EH (cell line): ENCODE measurements around the gene TENM3.

Experiments
- DNase-seq: peaks from one replicate; pipeline ENCODE4 v3.0.0-alpha.2; 2015; ENCODE audit warnings: low read depth

The TENM3 gene

DNA sequence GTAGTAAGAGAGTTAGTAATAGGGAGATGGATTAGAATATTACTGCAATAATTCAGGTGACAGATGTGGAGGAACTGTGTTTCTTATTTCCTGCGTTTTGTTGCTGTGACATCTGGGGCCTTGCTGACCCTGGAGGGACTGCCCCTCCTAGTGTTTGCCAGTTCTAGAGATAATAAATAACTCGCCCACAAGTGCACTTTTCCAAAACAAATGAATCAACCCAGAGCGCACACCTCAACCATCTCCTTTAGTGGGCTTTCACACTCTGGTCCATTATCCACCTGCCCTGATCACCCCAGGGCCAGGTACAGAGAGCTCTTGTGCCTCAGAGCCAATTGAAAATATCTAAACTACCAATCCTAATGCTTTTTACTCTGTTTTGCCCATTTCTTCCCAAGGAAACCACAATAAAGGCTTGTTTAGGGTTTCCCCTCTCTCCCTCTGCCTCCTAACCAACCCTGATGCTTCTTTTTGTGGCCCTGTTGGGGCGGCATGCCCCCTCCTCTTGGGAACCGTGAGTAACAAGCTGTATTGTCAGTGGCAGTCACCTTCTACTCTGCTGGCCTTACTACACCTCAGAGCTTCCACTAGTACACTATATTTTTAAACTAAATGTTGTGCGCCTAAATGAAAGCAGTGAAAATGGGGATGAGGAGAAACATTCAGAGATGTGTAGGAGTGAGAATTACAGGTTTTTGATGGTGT lies 270.5 kb downstream of the TENM3 start:
- DNase-seq, result no peak

DNA sequence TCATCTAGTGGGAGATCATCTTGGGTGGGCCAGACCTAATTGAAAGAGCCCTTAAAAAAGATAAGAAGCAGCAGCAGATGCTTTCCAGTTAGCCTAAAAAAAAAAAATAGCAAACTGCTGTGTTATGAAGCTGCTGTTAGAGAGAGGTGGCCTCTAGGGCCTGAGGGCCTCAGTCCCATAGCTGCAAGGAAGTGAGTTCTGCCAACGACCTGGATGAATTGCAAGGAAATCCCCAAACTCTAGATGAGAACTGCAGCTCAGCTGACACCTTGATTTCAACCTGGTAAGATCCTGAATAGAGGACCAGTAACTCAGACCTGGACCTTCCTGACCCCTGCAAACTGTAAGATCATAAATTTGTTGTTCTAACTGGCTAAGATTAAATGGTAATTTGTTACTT lies 275.2 kb downstream of the TENM3 start:
- no peak for DNase-seq

DNA sequence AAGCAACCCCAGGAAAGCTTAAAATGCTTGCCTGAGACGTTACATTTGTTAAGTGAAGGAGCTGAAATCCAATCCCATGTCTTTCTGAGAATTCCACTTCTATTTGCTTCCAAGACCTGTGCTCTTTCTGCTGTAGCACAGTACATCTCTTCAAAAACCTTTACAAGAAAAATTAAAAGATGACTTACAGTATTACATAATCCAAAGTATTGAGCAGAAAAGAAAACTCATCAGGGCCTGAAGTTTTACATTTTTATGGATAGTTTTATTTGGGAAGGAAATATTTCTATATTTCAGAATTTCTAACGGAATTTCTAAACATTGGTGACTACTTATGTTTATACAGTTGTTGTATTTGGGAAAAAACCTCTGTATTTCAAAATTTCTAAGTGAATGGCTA lies 276.3 kb downstream of the TENM3 start:
- no peak for DNase-seq

DNA sequence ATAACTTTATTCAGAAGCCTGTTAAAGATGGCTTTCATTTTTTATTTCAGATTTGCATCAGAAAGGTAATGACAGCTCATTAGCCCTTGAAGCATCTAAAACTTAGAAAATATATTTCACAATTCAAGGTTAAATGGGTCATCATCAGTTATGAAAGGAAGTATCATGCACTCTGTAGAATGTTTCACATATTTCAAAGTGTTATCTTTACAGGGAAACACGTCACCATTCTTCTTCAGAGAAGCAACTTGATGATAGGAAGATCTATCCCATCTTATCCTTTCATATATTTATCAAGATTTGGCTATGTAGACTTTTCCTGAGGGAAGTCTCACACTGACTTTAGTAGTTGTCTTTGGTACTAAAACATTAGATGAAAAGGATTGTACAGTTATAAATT lies 277.8 kb downstream of the TENM3 start:
- DNase-seq, result peak; percentile 4

DNA sequence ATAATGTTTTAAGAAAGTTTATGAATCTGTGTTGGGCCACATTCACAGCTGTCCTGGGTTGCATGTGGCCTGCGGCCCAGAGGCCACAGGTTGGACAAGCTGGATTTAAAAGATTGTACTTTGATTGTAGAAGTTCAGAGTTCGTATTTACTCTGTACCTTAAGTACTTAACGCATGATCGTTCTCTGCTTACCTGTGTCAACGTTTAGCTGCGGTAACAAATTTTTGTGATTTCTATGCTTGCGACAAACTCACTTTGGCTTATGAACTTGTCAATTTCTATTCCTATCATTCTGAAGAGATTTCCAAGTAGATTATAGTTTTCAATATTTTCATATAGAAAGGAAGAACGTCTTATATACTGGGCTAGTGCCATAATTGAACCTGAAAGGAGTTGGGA lies 285.6 kb downstream of the TENM3 start:
- DNase-seq, result no peak

DNA sequence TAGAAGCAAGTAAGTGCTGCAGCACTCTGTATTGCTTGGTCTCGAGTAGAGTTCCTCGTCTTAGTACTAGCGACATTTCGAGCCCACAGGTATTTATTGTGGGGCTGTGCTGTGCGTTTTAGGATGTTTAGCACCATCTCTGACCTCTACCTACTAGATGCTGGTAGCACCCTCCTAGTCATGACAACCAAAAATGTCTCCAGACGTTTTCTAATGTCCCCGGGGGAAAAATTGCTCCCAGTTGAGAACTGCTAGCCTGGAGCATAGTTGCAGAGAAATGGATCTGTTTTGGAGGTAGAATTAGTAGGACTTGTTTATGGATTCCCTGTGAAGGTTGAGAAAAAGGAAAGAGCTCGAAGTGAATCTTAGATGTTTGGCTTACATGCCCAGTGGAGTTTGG lies 287.2 kb downstream of the TENM3 start:
- no peak for DNase-seq

DNA sequence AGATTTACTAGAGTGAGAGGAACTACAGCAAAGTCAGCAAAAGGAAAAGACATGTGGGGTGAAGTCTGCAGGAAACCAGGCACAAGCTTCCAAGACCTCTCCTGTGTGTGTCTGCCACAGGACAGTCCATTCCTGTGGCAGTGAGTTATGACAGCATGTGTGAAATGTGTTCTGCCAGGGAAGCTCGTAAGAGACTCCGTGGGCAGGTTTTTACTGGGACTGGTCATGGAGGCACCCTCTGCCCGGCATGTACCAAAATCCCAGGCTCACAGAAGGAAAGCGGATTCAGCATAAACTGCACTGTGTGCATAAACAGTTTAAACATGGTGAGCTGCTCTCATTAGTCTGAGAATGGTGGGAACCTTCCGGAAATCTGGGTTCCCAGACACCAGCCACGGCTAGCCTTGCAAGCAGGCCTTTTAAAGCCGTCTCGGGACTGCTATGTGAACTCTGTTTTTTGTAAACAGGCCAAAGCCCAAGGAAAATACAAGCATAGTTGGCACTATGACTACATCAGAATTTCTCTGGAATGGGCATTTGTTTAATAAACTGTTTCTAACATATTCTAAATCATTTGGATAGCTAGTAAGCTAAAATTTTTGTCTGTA lies 288.5 kb downstream of the TENM3 start:
- DNase-seq, result peak; percentile 34

DNA sequence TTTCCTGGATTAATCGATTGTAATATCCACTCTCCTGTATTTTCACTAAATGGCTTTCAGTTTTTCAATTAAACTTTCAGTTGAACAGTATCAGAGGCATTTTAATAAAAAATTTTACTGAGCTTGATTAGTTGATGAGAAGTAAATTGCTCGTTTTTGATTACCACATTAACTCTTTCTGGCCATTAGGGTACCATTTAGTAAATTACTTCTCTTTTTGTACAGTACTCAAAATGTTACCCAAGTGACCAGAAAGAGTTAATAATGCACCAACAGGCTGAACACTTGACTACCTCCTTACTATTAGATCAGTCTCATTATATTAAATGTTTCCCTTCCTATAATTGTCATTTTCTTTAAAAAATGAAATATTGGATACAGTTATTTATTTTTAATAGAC lies 289.2 kb downstream of the TENM3 start:
- no peak for DNase-seq

DNA sequence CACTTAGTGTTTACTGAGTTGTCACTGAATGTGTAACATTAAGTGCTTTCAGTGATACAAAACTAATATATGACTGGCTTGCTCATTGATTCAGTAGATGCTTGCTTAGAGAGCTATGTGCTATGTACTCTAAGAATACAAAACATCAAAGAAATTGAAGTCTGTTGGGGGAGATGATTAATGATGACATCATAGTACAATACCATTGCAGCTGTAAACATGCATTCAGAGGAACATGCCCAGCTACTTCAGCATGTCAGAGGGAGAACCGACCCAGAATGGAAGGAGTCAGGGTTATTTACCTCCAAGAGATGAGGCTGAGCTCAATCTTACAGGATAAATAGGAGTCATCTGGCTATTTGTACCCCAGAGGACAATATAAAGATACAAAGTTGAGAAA lies 290.8 kb downstream of the TENM3 start:
- peak; percentile 50 for DNase-seq

DNA sequence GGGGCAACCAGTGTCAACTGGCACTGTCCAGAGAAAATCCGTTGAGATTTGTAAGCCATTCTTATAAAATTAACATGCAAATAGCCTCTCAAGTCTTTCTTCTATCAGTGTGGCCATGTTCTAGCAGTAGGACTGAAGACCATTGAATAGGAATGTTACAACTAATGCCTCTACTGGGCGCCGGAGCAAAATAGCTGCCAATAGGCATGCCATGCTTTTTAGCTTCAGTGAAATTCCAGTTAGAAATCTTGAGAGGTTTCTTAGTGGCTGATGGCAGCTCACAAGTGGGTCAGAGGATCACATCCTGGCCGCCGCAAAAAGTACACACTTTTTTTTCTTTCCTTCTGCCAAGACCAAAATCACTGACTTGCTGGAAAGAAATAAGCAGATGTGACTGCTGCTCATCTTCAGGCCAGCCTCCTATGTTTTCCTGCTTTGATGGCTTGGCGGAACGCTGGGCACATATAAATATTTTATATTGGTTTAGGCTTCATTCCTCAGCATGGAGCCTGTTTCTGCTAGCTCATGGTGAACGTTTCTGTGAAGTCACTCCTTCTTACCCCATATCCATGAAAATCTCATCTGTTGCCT lies 293.1 kb downstream of the TENM3 start:
- DNase-seq, result no peak

DNA sequence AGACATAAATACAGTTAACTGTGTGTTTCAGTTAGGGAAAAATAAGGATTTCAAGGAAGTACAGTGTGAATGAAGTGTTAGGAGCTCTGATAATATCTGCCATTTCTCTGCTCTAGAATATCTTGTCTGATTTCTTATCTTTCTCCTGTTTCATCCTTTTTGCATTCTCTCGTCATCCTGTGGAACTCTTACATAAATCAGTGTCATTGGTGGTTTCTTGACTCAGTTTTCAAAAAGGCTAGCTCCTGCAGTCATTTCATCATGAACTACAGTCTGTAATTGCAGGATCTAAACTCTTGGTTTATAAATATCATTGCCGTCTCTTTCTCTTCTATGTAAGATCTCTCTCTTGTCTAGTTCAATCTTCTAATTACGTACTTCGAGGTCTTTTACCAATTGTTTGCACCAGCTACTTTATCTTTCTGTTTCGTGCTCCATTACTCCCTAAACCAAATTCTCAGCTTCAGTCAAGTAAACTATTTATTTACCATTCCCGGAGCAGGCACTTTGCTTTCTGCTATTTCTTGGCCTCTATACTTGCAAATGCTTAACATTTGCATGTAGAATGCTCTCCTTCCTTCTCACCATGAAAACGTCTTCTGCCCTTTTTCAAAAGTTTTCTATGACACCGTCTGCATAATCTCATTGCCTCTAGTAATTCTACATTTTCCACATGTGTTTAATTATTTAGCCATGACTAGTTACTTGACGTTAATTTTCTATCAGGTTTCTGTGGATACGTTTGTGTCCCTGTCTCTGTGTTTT lies 294.0 kb downstream of the TENM3 start:
- DNase-seq, result no peak

DNA sequence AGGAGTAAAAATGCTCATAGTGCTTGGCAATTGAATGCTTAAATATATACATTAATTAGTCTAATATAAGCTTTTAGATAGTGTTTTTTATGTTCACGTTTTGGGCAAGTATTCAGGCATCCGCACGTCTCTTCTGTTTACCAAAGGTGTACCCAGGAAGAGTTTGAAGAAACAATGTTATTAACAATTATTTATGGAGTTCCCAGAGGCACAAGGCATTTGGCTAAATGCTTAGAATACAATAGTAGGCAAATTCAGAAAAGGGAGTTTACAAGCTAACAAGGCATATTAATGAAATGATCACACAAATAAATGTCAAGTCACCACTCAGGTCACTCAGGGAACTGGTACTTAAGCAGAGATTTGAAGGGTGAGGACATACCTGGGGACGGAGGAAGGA lies 294.8 kb downstream of the TENM3 start:
- DNase-seq, result no peak

DNA sequence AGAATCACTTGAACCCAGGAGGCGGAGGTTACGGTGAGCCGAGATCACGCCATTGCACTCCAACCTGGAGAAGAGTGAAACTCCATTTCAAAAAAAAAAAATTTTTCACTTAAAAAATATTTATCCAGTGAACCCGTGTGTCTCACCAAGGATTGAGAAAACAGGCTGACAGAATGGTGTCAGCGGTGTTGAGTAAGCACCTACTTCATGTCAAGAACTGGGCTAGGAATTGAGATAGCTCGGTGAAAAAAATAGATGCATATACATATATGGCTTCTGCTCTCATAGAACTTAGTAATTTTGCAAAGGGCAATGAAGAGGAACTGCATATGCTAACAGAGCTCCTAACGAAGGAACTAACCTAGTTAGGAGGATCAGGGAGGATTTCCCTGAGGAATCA lies 297.3 kb downstream of the TENM3 start:
- no peak for DNase-seq

DNA sequence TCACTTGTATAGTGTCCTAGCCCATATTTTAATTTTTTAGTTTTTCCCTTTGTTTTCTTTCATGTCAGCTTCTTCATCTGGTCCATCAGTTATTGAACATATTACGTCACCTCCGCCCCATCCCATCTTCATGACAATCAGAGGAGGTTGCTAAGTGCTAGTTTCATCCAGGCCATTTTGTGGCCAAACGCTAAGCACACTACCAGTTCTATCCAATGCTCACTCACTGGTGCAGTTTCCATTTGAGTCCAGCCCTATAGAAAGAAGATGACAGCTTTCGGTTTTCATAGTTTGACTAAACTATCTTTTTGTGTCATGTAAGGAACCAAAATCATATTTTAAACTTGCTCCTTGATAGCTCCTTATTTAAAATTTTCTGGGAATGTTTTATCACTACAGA lies 304.2 kb downstream of the TENM3 start:
- no peak for DNase-seq

DNA sequence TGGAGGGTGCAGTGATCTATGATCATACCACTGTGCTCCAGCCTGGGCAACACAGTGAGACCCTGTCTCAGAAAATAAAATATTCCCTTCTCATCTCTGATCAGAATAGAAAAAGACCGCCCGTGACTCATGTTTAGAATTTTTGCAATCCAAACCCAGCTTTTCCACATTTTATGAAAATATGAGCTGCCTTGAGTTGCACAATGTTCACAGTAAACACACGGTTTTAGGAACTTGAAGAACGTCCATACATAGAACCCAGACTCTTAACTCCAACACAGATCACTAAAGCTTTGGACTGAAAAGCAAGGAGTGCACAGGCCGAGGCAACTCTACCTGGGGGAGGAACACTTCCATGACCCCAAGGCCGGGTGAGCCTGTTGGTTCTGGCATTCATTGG lies 305.0 kb downstream of the TENM3 start:
- DNase-seq, result no peak

DNA sequence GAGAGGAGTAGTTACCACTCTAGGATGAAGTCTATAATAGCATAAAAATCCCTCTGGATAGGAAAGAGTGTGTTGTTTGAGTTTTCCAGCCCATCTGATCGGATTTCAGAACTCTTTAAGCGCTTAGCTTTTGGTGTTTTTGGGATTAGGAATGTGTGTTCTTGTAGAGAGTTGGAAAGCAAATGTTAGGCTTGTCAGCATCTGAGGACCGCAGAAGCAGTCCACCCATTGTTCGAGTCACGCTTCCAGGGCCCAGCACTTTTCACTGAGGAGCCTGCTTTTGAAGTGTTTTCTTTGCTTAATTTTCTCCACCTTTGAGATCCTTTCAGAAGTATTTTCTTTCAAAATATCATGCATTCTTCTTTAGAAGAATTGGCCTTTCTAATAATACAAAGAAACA lies 306.2 kb downstream of the TENM3 start:
- no peak for DNase-seq

DNA sequence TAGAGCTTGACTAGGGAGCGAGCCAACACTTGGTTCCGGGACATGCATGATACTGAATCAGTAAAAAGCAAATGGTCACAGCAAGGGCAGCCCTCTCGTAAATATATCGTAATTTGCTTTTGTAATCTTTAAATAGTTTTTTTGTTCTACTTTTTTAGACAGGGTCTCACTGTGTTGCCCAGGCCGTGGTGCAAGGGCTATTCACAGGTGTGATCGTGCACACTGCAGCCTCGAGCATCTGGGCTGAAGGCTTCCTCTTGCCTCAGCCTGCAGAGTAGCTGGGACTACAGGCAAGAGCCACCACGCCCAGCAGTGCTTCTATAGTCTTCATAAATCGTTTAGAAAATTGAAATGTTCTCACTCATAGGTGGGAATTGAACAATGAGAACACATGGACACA lies 309.7 kb downstream of the TENM3 start:
- no peak for DNase-seq

DNA sequence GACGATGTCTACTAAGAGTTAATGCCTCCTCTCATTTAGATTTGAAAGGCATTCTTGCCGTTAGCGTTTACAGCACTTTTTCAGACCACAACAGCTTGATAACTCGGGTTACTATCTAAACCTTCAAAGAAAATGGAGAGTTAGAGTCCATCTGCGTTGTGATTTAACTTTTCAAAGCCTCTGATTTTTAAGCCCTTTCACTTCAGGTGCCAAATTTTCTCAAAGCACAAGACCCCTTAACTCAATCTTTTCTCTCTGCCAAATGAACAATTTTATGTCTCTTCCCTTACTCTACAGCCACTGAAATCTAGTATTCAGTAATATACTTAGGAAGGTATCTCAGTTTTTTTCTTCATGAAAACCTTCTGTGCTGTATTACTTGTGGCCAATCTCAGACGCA lies 310.5 kb downstream of the TENM3 start:
- no peak for DNase-seq

DNA sequence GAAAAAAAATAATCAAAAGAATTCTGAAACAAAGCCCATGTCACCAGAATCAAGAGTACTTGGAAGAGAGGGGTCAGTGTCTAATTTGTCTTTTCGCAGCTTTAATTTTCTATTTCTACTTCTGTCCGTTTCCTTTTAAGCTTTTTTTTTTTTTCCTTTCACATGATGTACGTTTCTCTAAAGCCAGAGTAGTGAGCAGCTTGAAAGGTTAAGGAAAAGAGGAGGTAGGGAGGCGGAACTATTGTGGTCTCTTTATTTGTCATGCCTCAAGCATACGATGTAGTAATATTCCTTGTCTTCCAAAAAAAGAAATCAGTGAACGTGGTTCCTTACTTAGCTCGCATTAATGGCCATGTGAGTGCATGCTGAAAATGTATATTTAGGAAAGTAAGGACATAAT lies 311.5 kb downstream of the TENM3 start:
- DNase-seq, result no peak

DNA sequence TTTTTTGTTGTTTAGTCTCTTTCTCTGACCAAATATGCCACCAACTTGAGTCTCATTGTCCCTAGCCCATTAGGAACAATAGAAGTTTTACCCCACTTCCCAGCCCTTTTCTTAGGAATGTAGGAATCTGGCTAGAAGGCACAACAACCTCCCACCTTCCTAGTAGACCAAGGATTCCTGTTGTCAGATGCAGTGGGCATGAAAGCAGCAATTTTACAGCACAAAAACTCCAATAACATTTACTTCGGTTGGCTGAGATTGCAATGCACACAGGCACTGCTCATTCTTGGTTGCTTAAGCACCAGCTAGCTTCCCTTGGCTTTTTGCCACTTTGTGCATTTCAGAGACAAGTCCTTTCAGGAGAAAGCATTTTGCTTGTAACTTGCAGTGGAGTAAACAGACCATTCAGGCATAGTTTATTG lies 312.8 kb downstream of the TENM3 start:
- DNase-seq, result peak; percentile 83

DNA sequence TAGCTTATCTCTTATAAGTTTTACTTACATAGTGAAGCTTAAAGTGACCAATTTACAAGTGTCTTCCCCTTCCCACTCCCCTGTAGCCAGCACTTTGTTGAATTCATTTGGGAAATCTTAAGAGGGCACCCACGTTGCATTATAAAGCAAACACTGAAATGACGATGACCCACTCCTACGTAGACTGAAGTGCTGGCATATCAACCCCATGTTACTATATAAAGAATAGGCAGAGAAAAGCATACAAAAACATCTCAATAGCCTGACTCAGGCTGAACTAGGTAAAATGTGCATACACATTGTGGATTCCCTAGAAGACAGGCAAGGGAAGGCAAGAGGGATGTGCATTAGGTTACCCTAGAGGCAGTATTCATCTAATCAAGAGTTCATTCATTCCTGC lies 313.4 kb downstream of the TENM3 start:
- DNase-seq, result no peak

DNA sequence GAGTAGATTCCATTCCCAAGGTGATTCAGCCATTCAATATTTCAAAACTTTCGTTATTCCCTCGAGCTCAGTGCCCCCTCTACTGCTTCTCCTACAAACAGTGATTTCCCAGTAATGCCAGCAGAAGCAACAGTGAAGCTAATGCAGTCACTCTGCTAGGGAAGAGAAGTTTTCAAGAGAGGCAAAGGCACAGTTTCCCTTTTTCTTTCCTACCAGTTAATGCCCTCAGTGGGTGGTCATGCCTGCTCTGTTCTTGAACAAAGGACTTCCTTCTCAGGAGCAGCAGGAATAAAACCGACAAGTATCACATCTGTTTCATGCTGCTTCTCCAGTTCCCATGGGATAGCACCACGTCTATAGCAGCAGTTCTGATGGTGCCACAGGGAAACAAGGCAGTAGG lies 317.2 kb downstream of the TENM3 start:
- no peak for DNase-seq

DNA sequence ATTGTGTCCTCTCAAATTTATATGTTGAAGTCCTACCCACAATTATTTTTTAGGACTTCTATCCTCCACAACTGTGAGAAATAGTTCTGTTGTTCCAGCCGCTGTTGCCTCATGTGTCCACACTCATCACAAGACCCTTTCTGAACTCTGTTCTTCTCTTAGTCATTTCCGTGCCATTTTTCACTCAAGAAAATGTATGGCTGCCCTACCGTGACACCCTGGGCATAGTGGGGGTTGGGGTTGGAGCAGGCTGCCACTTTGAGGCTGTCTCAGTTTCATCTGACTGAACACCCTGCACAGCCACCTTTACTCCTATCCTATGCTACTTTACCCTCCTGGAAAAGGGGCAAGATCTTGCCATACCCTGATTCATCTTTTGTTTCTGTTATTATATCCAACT lies 319.1 kb downstream of the TENM3 start:
- DNase-seq, result no peak
